Measurements from ENCODE around the gene STARD10.

Gene STARD10

GRCh38 chr11:72736452-72737069, 57.3 kb downstream of the STARD10 start:
- DNase-seq (ENCODE audit: low read depth), result no peak
- H3K4me3 ChIP-seq (ENCODE audit: low read depth, low read length), result no peak overlapping the region
- TF ChIP-seq CTCF (conservative IDR thresholded peaks at IDR 0.05; ENCODE audit: low read depth, low read length), result no peak

GRCh38 chr11:72735495-72736027, 58.3 kb downstream of the STARD10 start:
- peak; percentile 51 for DNase-seq (ENCODE audit: low read depth)
- no peak overlapping the region for H3K4me3 ChIP-seq (ENCODE audit: low read depth, low read length)
- no peak for TF ChIP-seq CTCF (conservative IDR thresholded peaks at IDR 0.05; ENCODE audit: low read depth, low read length)

- no peak for DNase-seq (ENCODE audit: low read depth)
These were observed 61.5 kb downstream of the STARD10 start for GRCh38 chr11:72732329-72732728.

GRCh38 chr11:72730737-72731136, 63.1 kb downstream of the STARD10 start:
- DNase-seq (ENCODE audit: low read depth), result no peak
- no peak for TF ChIP-seq CTCF (conservative IDR thresholded peaks at IDR 0.05; ENCODE audit: low read depth, low read length)
- no peak overlapping the region for H3K4me3 ChIP-seq (ENCODE audit: low read depth, low read length)

More at GRCh38 chr11:72732329-72732728, 61.5 kb downstream of the STARD10 start:
- TF ChIP-seq CTCF (conservative IDR thresholded peaks at IDR 0.05; ENCODE audit: low read depth, low read length), result no peak
- no peak overlapping the region for H3K4me3 ChIP-seq (ENCODE audit: low read depth, low read length)

GRCh38 chr11:72730243-72730642, 63.6 kb downstream of the STARD10 start:
- H3K4me3 ChIP-seq (ENCODE audit: low read depth, low read length), result no peak overlapping the region

GRCh38 chr11:72727521-72727920, 66.3 kb downstream of the STARD10 start:
- TF ChIP-seq CTCF (conservative IDR thresholded peaks at IDR 0.05; ENCODE audit: low read depth, low read length), result no peak
- H3K4me3 ChIP-seq (ENCODE audit: low read depth, low read length), result no peak overlapping the region
- DNase-seq (ENCODE audit: low read depth), result no peak

More at GRCh38 chr11:72730243-72730642, 63.6 kb downstream of the STARD10 start:
- DNase-seq (ENCODE audit: low read depth), result no peak
- no peak for TF ChIP-seq CTCF (conservative IDR thresholded peaks at IDR 0.05; ENCODE audit: low read depth, low read length)

Data from choroid plexus epithelial cell (primary cell).